Muscle of leg (tissue), 11 donors: ENCODE measurements around the gene TSEN34. TPM values are rescaled to one million over a fixed set of nuclear protein-coding genes. Genes with fewer than 3 reads are reported as not detected.
"Not testable (repeated sequence)": the region's sequence is repeated elsewhere in the genome, so short reads cannot be mapped to it uniquely, and the experiment has no call there.

Experiments
- DNase-seq: peaks from one replicate; pipeline ENCODE4 v3.0.0; 2013
- H3K27ac ChIP-seq: one replicate; pipeline ENCODE4 v1.5.1; 2013; ENCODE audit warnings: mild to moderate bottlenecking, low read length, control low read depth
- H3K27me3 ChIP-seq: one replicate; pipeline ENCODE4 v1.6.1; 2013; ENCODE audit warnings: low read length; ENCODE audit not compliant: control insufficient read depth, insufficient read depth
- H3K36me3 ChIP-seq: one replicate; pipeline ENCODE4 v1.6.1; 2013; ENCODE audit warnings: low read length; ENCODE audit not compliant: control insufficient read depth, insufficient read depth
- H3K4me1 ChIP-seq: one replicate; pipeline ENCODE4 v1.6.1; 2013; ENCODE audit warnings: low read length; ENCODE audit not compliant: control insufficient read depth, insufficient read depth
- H3K4me3 ChIP-seq: one replicate; pipeline ENCODE4 v1.5.1; 2013; ENCODE audit warnings: low read length, control low read depth
- H3K9me3 ChIP-seq: replicated peaks from 2 replicates; pipeline ENCODE4 v1.6.1; 2013; ENCODE audit warnings: low read depth, low read length; ENCODE audit not compliant: control insufficient read depth
- WGBS: methylation state at CpG from one replicate; pipeline ENCODE4 v1.1.5; 2013; ENCODE audit warnings: missing lambda C conversion rate; ENCODE audit not compliant: insufficient coverage; 5-methylcytosine and 5-hydroxymethylcytosine counted together
- polyA plus RNA-seq, 8 donors: library from polyadenylated mRNA; unstranded; fragments of 120-200 nt; gene quantifications; one replicate each; pipeline versions ENCODE4 v1.2.1 to v1.2.3, GENCODE V29; 2013; ENCODE audit warnings: inconsistent platforms in 1 of 8, low replicate concordance in 1 of 8; ENCODE audit not compliant: insufficient read length in 8 of 8, insufficient read depth in 1 of 8
- total RNA-seq: library from RNA; stranded (reverse); fragments of 120-200 nt; gene quantifications from one replicate; pipeline ENCODE4 v1.2.4, GENCODE V29; 2013

Gene TSEN34
- total and polyA plus RNA-seq, 9 donors = 25.8 to 42.8 (median 35.0) TPM

DNA sequence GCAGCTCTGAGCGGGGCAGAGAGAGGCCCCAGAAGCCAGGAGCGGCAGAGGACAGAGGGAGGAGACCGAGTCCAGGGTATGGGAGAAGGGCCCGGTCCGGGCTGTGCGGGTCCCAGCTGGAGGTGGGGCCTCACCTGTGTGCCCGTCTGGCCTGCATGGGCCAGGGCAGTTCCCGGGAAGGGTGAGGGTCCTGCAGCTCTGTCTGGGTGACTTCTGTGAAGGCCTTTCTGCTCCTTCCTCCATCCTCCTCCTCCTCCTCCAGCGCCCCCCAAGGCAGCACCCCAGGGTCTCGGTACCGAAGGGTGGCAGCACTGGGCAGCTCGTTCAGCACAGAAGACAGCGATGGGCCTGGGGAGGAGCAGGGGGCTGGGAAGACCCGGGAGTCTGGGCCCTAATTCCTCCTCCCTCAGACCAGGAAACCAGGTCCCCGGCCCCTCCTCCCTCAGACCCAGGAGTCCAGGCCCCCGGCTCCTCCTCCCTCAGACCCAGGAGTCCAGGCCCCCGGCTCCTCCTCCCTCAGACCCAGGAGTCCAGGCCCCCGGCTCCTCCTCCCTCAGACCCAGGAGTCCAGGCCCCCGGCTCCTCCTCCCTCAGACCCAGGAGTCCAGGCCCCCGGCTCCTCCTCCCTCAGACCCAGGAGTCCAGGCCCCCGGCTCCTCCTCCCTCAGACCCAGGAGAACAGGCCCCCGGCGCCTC lies 19.2 kb upstream of the TSEN34 start:
- not testable (repeated sequence) for H3K4me1 ChIP-seq, H3K36me3 ChIP-seq, H3K27ac ChIP-seq, H3K27me3 ChIP-seq, DNase-seq, H3K9me3 ChIP-seq, H3K4me3 ChIP-seq
- WGBS = 62% methylated on average over 7 of the region's 23 CpGs

DNA sequence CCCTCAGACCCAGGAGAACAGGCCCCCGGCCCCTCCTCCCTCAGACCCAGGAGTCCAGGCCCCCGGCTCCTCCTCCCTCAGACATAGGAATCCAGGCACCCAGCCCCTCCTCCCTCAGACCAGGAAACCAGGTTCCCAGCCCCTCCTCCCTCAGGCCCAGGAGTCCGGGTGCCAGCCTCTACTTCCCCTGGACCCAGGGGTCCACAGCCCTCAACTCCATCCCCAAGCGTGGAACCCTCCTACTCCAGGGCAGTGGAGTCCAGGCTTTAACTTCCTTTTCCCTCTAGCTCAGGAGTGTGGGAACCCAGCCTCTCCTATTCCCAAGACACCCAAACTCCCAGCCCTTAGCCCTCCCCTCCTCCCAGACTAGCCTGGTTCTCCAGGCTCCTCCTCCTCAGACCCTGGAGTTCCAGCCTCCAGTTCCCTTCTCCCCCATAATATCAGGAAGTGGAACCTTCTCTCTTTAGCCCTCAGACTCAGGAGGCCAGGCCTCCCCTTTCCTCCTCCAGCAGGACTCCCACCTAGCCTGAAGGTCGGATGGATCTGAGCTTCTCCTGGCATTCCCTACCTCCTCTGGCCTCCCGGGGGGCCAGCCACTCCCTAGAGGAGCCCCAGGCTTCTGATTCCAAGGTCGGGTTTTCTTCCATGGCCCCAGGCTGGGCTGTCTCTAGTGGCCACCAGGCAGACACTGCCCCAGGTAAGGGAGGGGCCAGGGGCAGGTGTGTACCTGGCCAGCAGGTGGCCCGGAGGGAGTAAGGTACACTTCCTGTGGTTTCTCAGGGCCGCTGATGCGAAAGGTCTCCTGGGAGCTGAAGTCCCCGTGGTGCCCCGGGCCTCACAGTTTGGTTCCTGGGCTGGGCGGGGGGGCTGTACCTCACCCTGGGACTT lies 18.4 kb upstream of the TSEN34 start, which contains the start of gene TMC4:
TMC4 (minus strand) TSS at position 690 of the 888 bp plus-strand sequence; CDS start at position 647, 43 bp downstream.
- Histone ChIP-seq H3K27ac (peak within 1 kb of the TSS; percentile 62), H3K36me3 (no peaks in the 10 kb centered on the region), H3K4me3 (no peak within 1 kb of the TSS), H3K4me1 (peaks cover 8% of the 10 kb centered on the region), H3K27me3 (peaks cover 6% of the 10 kb centered on the region), H3K9me3 (no peaks in the 10 kb centered on the region)
- WGBS = 13% methylated on average over 9 of the region's 13 CpGs
- DNase-seq = peak; percentile 69

DNA sequence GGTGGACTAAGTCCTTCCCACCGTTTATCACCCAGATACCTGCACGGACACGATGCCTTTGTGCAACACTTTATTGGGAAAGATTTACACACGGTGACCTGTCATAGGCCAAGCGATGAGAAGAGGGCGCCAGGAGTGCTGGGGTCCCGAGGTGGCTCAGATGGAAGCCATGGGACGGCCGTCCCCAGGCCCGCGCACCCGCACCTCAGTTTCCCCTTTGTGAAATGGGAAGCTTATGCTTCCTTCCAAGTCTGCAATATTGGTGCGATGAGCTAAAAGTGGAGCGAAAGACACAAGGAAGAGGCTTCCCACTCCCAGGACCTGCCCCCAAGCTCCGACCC lies 17.8 kb upstream of the TSEN34 start:
- Histone ChIP-seq H3K27me3 (peaks cover 6% of the 10 kb centered on the region), H3K27ac (no peak overlapping the region), H3K36me3 (no peaks in the 10 kb centered on the region), H3K4me1 (peaks cover 7% of the 10 kb centered on the region), H3K9me3 (no peaks in the 10 kb centered on the region), H3K4me3 (no peak overlapping the region)
- 26% methylated on average over 11 of the region's 15 CpGs for WGBS
- DNase-seq = no peak

DNA sequence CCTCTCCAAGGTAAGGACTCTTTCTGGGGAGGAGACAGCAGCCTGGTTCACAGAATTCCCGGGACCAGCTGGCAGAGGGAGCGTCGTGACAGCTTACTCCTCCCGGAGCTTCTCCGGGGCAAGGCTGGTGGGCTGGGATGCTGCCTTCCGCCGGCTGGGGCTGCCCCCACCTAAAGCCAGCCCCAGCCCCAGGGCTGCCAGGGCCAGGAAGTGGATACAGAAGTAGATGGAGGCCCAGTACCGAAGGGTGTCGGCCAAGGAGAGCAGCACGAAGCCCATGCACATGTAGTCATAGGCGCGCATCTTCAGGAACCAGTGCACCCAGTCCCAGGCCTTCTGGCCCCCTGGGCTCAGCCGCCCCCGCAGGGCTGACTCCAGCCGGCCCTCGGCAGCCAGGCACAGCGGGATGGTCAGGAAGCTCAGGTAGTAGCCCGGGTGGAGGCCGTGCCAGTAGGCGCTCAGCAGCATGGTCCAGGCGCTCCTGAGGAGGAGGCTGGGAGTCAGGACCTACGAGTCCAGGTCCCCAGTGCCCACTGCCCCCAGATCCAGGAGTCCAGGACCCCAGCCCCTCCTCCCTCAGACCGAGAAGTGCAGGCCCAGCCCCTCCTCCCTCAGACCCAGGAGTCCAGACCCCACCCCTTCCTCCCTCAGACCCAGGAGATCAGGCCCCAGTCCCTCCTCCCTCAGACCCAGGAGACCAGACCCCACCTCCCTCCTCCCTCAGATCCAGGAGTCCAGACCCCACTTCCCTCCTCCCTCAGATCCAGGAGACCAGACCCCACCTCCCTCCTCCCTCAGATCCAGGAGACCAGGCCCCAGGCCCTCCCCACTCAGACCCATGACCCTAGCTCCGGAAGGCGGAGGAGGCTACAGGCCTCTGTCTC lies 16.9 kb upstream of the TSEN34 start:
- peaks cover 6% of the 10 kb centered on the region for H3K27me3 ChIP-seq
- peaks cover 7% of the 10 kb centered on the region for H3K4me1 ChIP-seq
- no peak overlapping the region for H3K27ac ChIP-seq
- WGBS = 63% methylated on average over 23 of the region's 25 CpGs
- no peak overlapping the region for H3K4me3 ChIP-seq
- no peaks in the 10 kb centered on the region for H3K9me3 ChIP-seq
- DNase-seq = no peak
- H3K36me3 ChIP-seq = peaks cover 7% of the 10 kb centered on the region

DNA sequence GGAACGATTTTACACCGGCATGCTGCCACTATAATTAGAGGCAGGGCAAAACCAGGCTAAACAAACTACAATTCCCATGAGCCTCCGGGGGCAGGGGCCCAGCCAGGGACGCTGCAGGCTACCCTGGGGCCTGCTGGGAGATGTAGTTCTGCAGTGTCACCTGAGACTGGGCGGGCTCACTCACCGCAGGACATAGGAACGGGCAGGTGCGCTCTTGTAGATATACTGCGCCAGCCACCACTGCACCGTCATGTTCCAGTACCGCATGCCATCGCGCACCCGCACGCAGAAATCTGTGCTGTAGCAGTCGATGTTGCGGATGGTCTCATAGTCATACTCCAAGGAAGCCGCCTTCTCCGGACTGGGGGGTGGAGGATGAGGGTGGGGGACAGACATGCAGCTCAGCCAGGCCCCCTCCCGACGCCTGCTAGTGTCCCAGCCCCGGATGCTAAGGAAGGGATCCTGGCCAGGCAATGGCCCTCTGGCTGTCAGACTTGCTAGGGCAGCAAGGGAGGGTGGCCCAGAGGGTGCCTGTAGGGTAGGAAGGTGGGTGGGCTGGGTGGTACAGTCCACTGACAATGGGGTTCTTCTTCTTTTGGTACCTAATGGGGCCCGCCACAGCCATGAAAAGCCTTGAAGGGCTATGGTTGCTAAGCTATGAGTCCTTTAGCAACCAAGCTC lies 12.4 kb upstream of the TSEN34 start:
- H3K36me3 ChIP-seq = peaks cover 26% of the 10 kb centered on the region
- peaks cover 15% of the 10 kb centered on the region for H3K4me1 ChIP-seq
- no peak overlapping the region for H3K4me3 ChIP-seq
- DNase-seq = no peak
- no peaks in the 10 kb centered on the region for H3K9me3 ChIP-seq
- no peak overlapping the region for H3K27ac ChIP-seq
- peaks cover under 1% of the 10 kb centered on the region for H3K27me3 ChIP-seq
- 69% methylated on average over 20 of the region's 23 CpGs for WGBS

DNA sequence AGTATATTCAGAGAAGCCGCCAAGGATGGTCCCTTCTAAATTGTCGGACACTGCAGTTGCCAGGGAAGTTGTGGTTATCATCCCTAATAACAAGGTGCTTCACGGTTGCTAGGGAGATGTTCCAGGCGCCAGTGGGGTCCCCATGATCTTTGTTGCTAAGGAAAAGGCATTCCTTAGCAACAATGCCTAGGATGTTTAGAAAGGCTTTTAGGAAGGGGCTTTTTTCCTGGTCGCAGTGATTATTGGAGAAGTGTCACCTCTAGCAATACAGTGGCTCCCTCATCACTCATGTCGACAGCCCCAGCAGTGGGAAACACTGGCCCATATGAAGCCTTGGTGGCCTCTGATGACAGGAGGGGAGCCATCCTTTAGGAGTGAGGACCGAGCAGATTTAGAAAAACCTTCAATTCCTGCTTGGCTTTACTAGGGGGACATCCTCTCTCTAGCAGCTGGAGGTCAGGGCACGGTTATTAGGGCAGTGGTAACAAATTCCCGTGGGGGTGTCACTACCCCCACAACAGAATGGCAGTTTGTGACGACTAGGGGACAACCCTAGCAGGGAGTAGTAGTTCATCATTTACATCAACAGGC lies 11.8 kb upstream of the TSEN34 start:
- 77% methylated on average over 5 of the region's 10 CpGs for WGBS
- Histone ChIP-seq H3K36me3 (peaks cover 30% of the 10 kb centered on the region), H3K27me3 (no peaks in the 10 kb centered on the region), H3K27ac (peak overlapping the region; percentile 67), H3K9me3 (no peaks in the 10 kb centered on the region), H3K4me1 (peaks cover 15% of the 10 kb centered on the region), H3K4me3 (no peak overlapping the region)
- no peak for DNase-seq

DNA sequence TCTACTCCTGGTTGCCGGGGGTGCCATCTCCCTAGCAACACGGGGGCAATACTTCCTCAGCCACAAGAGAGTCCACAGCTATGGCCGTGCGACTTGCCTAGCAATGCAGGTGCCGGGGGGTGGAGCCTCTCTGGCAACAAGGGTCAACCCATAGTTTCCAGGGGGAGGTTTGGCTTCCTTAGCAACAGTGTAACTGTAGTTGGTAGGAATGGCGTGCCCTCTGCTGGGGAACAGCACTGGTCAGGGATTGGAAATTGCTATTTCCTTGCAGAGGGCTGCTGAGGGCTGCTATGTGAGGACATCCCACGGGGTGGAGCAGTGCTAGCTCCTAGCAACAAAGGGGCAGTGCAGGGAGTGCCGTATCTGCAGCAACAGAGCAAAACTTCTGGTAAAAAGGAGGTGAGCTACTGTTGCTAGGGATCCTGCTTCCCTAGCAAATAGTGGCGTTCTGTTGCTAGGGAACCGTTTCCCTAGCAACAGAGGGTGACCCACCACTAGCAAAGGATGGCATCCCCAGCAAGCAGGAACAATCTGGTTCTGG lies 11.1 kb upstream of the TSEN34 start:
- peak; percentile 64 for DNase-seq
- WGBS = 19% methylated on average over 4 of the region's 10 CpGs

DNA sequence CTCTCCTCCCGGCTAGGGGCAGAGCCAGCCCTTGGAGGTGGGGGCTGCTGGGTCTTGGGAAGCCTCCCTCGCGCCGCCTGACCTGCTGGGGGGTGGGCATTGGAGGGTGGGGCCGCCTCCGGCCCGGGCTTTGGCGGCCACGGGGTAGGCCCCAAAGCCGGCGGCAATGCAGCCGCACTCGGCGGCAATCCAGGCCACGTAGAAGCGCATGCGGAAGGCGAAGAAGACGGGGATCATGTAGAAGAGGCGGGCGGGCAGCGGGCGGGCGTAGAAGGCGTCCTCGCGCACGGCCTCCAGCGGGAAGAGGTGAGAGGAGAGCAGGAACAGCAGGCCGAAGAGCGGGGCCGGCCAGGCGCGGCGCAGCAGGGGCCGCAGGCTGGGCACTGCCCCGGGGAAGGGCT lies 10.4 kb upstream of the TSEN34 start:
- Histone ChIP-seq H3K27ac (no peak overlapping the region), H3K27me3 (no peaks in the 10 kb centered on the region), H3K4me1 (peaks cover 15% of the 10 kb centered on the region), H3K9me3 (no peaks in the 10 kb centered on the region), H3K4me3 (no peak overlapping the region), H3K36me3 (peaks cover 30% of the 10 kb centered on the region)
- no peak for DNase-seq
- 92% methylated on average over 37 of the region's 37 CpGs for WGBS

More for the DNA sequence above, 11.1 kb upstream of the TSEN34 start:
- Histone ChIP-seq H3K27ac (peak overlapping the region; percentile 62), H3K36me3 (peaks cover 30% of the 10 kb centered on the region), H3K9me3 (no peaks in the 10 kb centered on the region), H3K27me3 (no peaks in the 10 kb centered on the region), H3K4me1 (peaks cover 15% of the 10 kb centered on the region), H3K4me3 (no peak overlapping the region)

DNA sequence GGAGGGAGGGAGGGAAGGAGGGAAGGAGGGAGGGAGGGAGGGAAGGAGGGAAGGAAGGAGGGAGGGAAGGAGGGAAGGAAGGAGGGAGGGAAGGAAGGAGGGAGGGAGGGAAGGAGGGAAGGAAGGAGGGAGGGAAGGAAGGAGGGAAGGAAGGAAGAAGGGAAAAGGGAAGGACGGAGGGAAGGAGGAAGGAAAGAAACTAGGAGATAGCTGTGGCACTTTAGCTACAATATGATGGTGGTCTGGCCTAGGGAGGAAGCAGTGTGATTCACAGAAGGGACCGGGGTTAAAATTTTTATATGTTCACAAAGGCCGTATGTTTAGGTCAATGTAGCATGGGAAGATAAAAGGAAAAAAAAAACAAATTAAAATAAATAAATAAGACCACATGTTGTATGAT lies 9.2 kb upstream of the TSEN34 start:
- not testable (repeated sequence) for H3K4me3 ChIP-seq, H3K27ac ChIP-seq, DNase-seq, H3K27me3 ChIP-seq, H3K9me3 ChIP-seq
- H3K4me1 ChIP-seq = peaks cover 15% of the 10 kb centered on the region
- WGBS = 88% methylated on average over 1 of the region's 3 CpGs
- H3K36me3 ChIP-seq = peaks cover 32% of the 10 kb centered on the region
